ENCODE measurements around the gene SPRR2F. TPM values are rescaled to one million over a fixed set of nuclear protein-coding genes. Genes with fewer than 3 reads are reported as not detected.

SPRR2F gene
- total RNA-seq, 1 donor from 2014 or later = 2.5 TPM

- no peaks in the 10 kb centered on the region for H3K4me1 ChIP-seq
- intact Hi-C loops (cut with DNase I) = no loop called here
- no peak for DNase-seq (ENCODE audit: extremely low spot score in 2 of 2)
- H3K4me3 ChIP-seq = no peak overlapping the region
- H3K27ac ChIP-seq = no peak overlapping the region
- H3K27me3 ChIP-seq = no peaks in the 10 kb centered on the region
- H3K36me3 ChIP-seq = no peaks in the 10 kb centered on the region
- TF ChIP-seq CTCF (IDR thresholded peaks at IDR 0.05) (no peak), POLR2AphosphoS5 (IDR thresholded peaks at IDR 0.05; ENCODE audit: insufficient read depth in 1 of 2, low read depth in 1 of 2) (no peak), POLR2A (IDR thresholded peaks at IDR 0.05) (no peak)
- H3K9me3 ChIP-seq = no peaks in the 10 kb centered on the region
These were observed 13.8 kb downstream of the SPRR2F start for GRCh38 chr1:153099461-153100045.

GRCh38 chr1:153095764-153096163 lies 17.6 kb downstream of the SPRR2F start:
- H3K27me3 ChIP-seq = no peaks in the 10 kb centered on the region
- H3K9me3 ChIP-seq = no peaks in the 10 kb centered on the region
- intact Hi-C loops (cut with DNase I) = no loop called here
- DNase-seq (ENCODE audit: extremely low spot score in 2 of 2) = no peak
- H3K27ac ChIP-seq = no peak overlapping the region
- no peaks in the 10 kb centered on the region for H3K4me1 ChIP-seq
- TF ChIP-seq CTCF (IDR thresholded peaks at IDR 0.05) = no peak
- no peaks in the 10 kb centered on the region for H3K36me3 ChIP-seq
- no peak overlapping the region for H3K4me3 ChIP-seq

GRCh38 chr1:153094426-153094825 lies 18.9 kb downstream of the SPRR2F start, which contains the start of gene SPRR2E:
TSS of gene SPRR2E (minus strand) at chr1:153094526. CDS start at chr1:153093751, 775 bp downstream.
- DNase-seq (ENCODE audit: extremely low spot score in 2 of 2) = no peak
- H3K4me3 ChIP-seq = no peak within 1 kb of the TSS
- no peaks in the 10 kb centered on the region for H3K27me3 ChIP-seq
- H3K4me1 ChIP-seq = no peaks in the 10 kb centered on the region
- no peaks in the 10 kb centered on the region for H3K9me3 ChIP-seq
- H3K36me3 ChIP-seq = no peaks in the 10 kb centered on the region
- H3K27ac ChIP-seq = no peak within 1 kb of the TSS
- no peak for TF ChIP-seq POLR2AphosphoS5 (IDR thresholded peaks at IDR 0.05; ENCODE audit: insufficient read depth in 1 of 2, low read depth in 1 of 2)
- TF ChIP-seq POLR2A (IDR thresholded peaks at IDR 0.05) = no peak
- no peak for TF ChIP-seq CTCF (IDR thresholded peaks at IDR 0.05)
- intact Hi-C loops (cut with DNase I) = no loop called here

GRCh38 chr1:153087652-153088051 lies 25.7 kb downstream of the SPRR2F start:
- H3K36me3 ChIP-seq = no peaks in the 10 kb centered on the region
- TF ChIP-seq CTCF (IDR thresholded peaks at IDR 0.05) (no peak), POLR2A (IDR thresholded peaks at IDR 0.05) (no peak), POLR2AphosphoS5 (IDR thresholded peaks at IDR 0.05; ENCODE audit: insufficient read depth in 1 of 2, low read depth in 1 of 2) (no peak)
- no peaks in the 10 kb centered on the region for H3K9me3 ChIP-seq
- H3K4me1 ChIP-seq = no peaks in the 10 kb centered on the region
- H3K27me3 ChIP-seq = no peaks in the 10 kb centered on the region
- DNase-seq (ENCODE audit: extremely low spot score in 2 of 2) = no peak
- H3K4me3 ChIP-seq = no peak overlapping the region
- intact Hi-C loops (cut with DNase I) = no loop called here
- H3K27ac ChIP-seq = no peak overlapping the region

- H3K9me3 ChIP-seq = no peaks in the 10 kb centered on the region
These were observed 31.6 kb downstream of the SPRR2F start for GRCh38 chr1:153081736-153082135.

More at GRCh38 chr1:153081736-153082135, 31.6 kb downstream of the SPRR2F start:
- Histone ChIP-seq H3K27ac (no peak overlapping the region), H3K4me1 (no peaks in the 10 kb centered on the region), H3K4me3 (no peak overlapping the region), H3K36me3 (no peaks in the 10 kb centered on the region), H3K27me3 (no peaks in the 10 kb centered on the region)
- intact Hi-C loops (cut with DNase I) = no loop called here
- no peak for TF ChIP-seq CTCF (IDR thresholded peaks at IDR 0.05)
- no peak for TF ChIP-seq POLR2AphosphoS5 (IDR thresholded peaks at IDR 0.05; ENCODE audit: insufficient read depth in 1 of 2, low read depth in 1 of 2)
- no peak for TF ChIP-seq POLR2A (IDR thresholded peaks at IDR 0.05)
- DNase-seq (ENCODE audit: extremely low spot score in 2 of 2) = no peak
